ENCODE data around the gene KLK8.

The KLK8 gene

GRCh38 chr19:51001515-51001914 lies at the start of gene KLK8:
TSS of gene KLK8 (minus strand) at chr19:51001604. CDS start at chr19:51001167, 437 bp downstream.
- DNase-seq = no peak

GRCh38 chr19:51047031-51047335 lies 45.6 kb upstream of the KLK8 start:
- DNase-seq = no peak

- no peak for DNase-seq
Observed at GRCh38 chr19:51044327-51044726, 42.9 kb upstream of the KLK8 start.

GRCh38 chr19:51043497-51043896 lies 42.1 kb upstream of the KLK8 start:
- no peak for DNase-seq

GRCh38 chr19:51040151-51040550 lies 38.7 kb upstream of the KLK8 start:
- no peak for DNase-seq

- DNase-seq = no peak
Observed at GRCh38 chr19:51036519-51036918, 35.1 kb upstream of the KLK8 start.

GRCh38 chr19:51034704-51035103 lies 33.3 kb upstream of the KLK8 start, which contains the start of gene KLK12:
TSS of gene KLK12 (minus strand) at chr19:51035002. CDS start at chr19:51034621, 381 bp downstream.
- DNase-seq = peak; percentile 73

- no peak for DNase-seq
Observed at GRCh38 chr19:51031880-51032225, 30.4 kb upstream of the KLK8 start.

GRCh38 chr19:51031220-51031879 lies 29.9 kb upstream of the KLK8 start:
- DNase-seq = no peak

GRCh38 chr19:51030631-51031030 lies 29.2 kb upstream of the KLK8 start:
- DNase-seq = no peak

GRCh38 chr19:51029718-51030117 lies 28.3 kb upstream of the KLK8 start:
- DNase-seq = no peak

- DNase-seq = no peak
Observed at GRCh38 chr19:51027873-51028272, 26.5 kb upstream of the KLK8 start.

GRCh38 chr19:51027126-51027806 lies 25.9 kb upstream of the KLK8 start:
- DNase-seq = peak; percentile 21

- DNase-seq = peak; percentile 44
Observed at GRCh38 chr19:51026554-51026831, 25.1 kb upstream of the KLK8 start, which contains the start of gene KLK11. TSS of gene KLK11 (minus strand) at chr19:51026616. CDS start at chr19:51025631, 985 bp downstream.

GRCh38 chr19:51025809-51026553 lies 24.6 kb upstream of the KLK8 start:
- peak; percentile 11 for DNase-seq

- DNase-seq = no peak
Observed at GRCh38 chr19:51025401-51025800, 24.0 kb upstream of the KLK8 start.

- peak; percentile 60 for DNase-seq
Observed at GRCh38 chr19:51024924-51025323, 23.5 kb upstream of the KLK8 start.

- DNase-seq = no peak
Observed at GRCh38 chr19:51023946-51024345, 22.5 kb upstream of the KLK8 start.

GRCh38 chr19:51022526-51022925 lies 21.1 kb upstream of the KLK8 start:
- DNase-seq = no peak

- DNase-seq = peak; percentile 60
Observed at GRCh38 chr19:51020988-51021651, 19.7 kb upstream of the KLK8 start.

- DNase-seq = no peak
Observed at GRCh38 chr19:51019544-51019925, 18.1 kb upstream of the KLK8 start, which contains the start of gene KLK10. TSS of gene KLK10 (minus strand) at chr19:51019709. CDS start at chr19:51019130, 579 bp downstream.

- DNase-seq = peak; percentile 23
Observed at GRCh38 chr19:51018745-51019543, 17.5 kb upstream of the KLK8 start.

Measured in DMS79 treated with DMSO at 0.1 percent for 48 hours (cell line).